Activated T-helper 1 cell treated with anti-CD3 and anti-CD28 coated beads, Interleukin-12 subunit alpha, Interleukin-12 subunit beta, Interleukin-2, Interleukin-4 antibody, amounts not matched to agents 30 ng/mL and 10 ng/mL and 1 ng/mL, durations not matched to agents 14 hours and 24 hours and 36 hours (primary cell): ENCODE results near the gene TOX2. TPM values are rescaled to one million over a fixed set of nuclear protein-coding genes. Genes with fewer than 3 reads are reported as not detected.

Experiments used
- DNase-seq: peaks from one replicate; pipeline ENCODE4 v3.0.0; 2021; ENCODE audit warnings: low spot score
- H3K27ac Mint-ChIP-seq: one replicate; pipeline ENCODE4 v1.8.0; 2021; ENCODE audit warnings: mild to moderate bottlenecking, mixed read lengths
- H3K27me3 Mint-ChIP-seq: one replicate; pipeline ENCODE4 v1.8.0; 2022; ENCODE audit warnings: mild to moderate bottlenecking, moderate library complexity, mixed read lengths; ENCODE audit not compliant: insufficient read depth
- H3K36me3 Mint-ChIP-seq: one replicate; pipeline ENCODE4 v1.8.0; 2021; ENCODE audit warnings: low read depth, mixed read lengths
- H3K4me1 Mint-ChIP-seq: one replicate; pipeline ENCODE4 v1.8.0; 2021; ENCODE audit warnings: low read depth, mixed read lengths
- H3K4me3 Mint-ChIP-seq: one replicate; pipeline ENCODE4 v1.8.0; 2021; ENCODE audit warnings: mild to moderate bottlenecking, moderate library complexity, mixed read lengths
- H3K9me3 Mint-ChIP-seq: one replicate; pipeline ENCODE4 v1.8.0; 2021; ENCODE audit warnings: mixed read lengths
- intact Hi-C: fragments of 100-400 bp; cut with micrococcal nuclease; formaldehyde crosslinking; loops from one replicate; pipeline ENCODE4 v1.15.1; 2024
- total RNA-seq: library from RNA; stranded (reverse); gene quantifications from 2 replicates; pipeline ENCODE4 v1.2.3, GENCODE V29; 2022

TOX2 gene
- total RNA-seq, 1 donor from 2014 or later: 4.0 TPM

GRCh38 chr20:44110816-44111568 lies 196.3 kb downstream of the TOX2 start:
- H3K4me3 Mint-ChIP-seq: no peak overlapping the region
- no peaks in the 10 kb centered on the region for H3K4me1 Mint-ChIP-seq
- H3K9me3 Mint-ChIP-seq: peaks cover 18% of the 10 kb centered on the region
- peaks cover 2% of the 10 kb centered on the region for H3K36me3 Mint-ChIP-seq
- H3K27me3 Mint-ChIP-seq: peaks cover 9% of the 10 kb centered on the region
- no peak for DNase-seq
- intact Hi-C loops: no loop called here
- H3K27ac Mint-ChIP-seq: no peak overlapping the region

DNA sequence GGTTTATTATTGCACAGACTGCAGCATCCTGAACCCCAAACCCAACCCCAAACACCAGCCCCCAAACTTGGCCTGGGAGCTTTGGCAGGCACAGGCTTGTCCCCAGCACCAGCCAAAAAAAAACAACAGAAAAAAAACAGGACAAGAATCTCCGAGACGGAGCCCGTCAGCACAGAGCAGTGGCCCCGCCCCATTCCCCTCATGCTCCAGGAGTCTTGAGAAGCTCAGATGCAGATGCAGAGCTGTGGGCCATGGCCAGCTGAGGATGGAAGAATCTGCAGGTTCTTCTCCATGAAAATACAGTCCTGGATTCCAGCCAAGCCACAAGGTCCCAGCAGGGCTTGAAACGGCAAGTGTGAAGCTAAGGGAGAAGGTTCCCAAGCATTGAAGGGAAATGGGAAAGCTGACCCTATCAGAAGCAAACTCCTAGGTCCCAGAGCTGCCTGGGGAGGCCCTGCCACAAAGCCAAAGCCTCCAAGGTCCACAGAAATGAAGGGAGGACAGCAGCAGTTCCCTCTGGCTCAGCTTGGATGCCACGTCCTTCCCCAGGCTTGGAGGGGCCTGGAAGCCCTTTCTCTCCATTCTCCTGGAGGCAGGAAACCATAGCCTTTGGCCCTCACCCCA lies 197.2 kb downstream of the TOX2 start:
- Mint-ChIP-seq H3K9me3 (peaks cover 15% of the 10 kb centered on the region), H3K36me3 (peaks cover 2% of the 10 kb centered on the region), H3K27me3 (peaks cover 15% of the 10 kb centered on the region), H3K27ac (no peak overlapping the region), H3K4me3 (no peak overlapping the region), H3K4me1 (peaks cover 6% of the 10 kb centered on the region)
- intact Hi-C loops: no loop called here
- no peak for DNase-seq

DNA sequence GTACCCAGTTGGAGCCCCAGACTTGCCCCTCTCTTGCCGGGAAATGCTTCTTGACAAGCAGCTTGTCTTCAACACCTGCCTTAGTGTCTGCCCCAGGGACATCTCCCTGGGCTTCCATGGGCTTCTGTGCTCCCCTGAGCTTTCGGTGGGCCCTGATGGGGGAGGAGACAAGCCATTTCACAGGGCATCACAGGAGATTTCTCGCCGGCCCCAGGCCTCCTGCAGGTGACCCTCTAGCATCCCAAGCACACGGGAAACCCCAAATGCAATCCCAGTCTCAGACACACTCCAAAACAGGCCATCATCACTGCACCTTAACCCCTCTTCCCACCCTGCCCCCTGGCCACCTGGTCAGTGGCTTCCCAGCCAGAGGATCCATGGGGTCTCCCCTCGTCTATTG lies 197.8 kb downstream of the TOX2 start:
- Mint-ChIP-seq H3K27ac (no peak overlapping the region), H3K36me3 (peaks cover 1% of the 10 kb centered on the region), H3K9me3 (peaks cover 9% of the 10 kb centered on the region), H3K27me3 (peaks cover 17% of the 10 kb centered on the region), H3K4me1 (peaks cover 6% of the 10 kb centered on the region), H3K4me3 (no peak overlapping the region)
- intact Hi-C loops: no loop called here
- DNase-seq: no peak

GRCh38 chr20:44112889-44113617 lies 198.4 kb downstream of the TOX2 start:
- H3K27me3 Mint-ChIP-seq: peaks cover 18% of the 10 kb centered on the region
- DNase-seq: no peak
- peaks cover 3% of the 10 kb centered on the region for H3K9me3 Mint-ChIP-seq
- intact Hi-C loops: no loop called here
- no peak overlapping the region for H3K4me3 Mint-ChIP-seq
- no peaks in the 10 kb centered on the region for H3K36me3 Mint-ChIP-seq
- H3K4me1 Mint-ChIP-seq: peaks cover 6% of the 10 kb centered on the region
- H3K27ac Mint-ChIP-seq: no peak overlapping the region

GRCh38 chr20:44113618-44114376 lies 199.1 kb downstream of the TOX2 start:
- H3K4me3 Mint-ChIP-seq: no peak overlapping the region
- no peak for DNase-seq
- H3K4me1 Mint-ChIP-seq: peaks cover 6% of the 10 kb centered on the region
- intact Hi-C loops: no loop called here
- H3K27me3 Mint-ChIP-seq: peaks cover 18% of the 10 kb centered on the region
- no peaks in the 10 kb centered on the region for H3K9me3 Mint-ChIP-seq
- no peaks in the 10 kb centered on the region for H3K36me3 Mint-ChIP-seq
- peak overlapping the region; percentile 2 for H3K27ac Mint-ChIP-seq

DNA sequence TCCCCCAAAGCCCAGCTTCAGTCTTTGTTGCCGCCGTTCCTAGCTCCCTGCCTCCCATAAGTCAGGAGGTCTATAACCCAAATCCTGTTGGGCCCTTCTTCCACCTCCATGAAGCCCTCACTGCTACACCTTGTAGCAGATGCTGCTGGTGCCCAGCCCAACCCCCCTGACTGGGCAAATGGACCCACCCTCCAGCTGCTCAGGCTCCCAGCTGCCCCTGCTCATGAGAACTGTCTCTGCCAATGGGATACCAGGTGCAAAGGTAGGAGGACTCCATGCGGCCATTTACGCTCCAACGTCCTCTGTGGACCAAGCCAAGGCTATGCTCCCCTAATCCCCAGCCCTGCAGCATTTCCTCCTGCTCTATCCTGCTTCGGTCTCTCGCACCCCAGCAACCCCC lies 200.5 kb downstream of the TOX2 start:
- no peak for DNase-seq
- no peak overlapping the region for H3K4me3 Mint-ChIP-seq
- H3K36me3 Mint-ChIP-seq: no peaks in the 10 kb centered on the region
- no peaks in the 10 kb centered on the region for H3K9me3 Mint-ChIP-seq
- no peak overlapping the region for H3K27ac Mint-ChIP-seq
- intact Hi-C loops: no loop called here
- peaks cover 6% of the 10 kb centered on the region for H3K4me1 Mint-ChIP-seq
- H3K27me3 Mint-ChIP-seq: peaks cover 20% of the 10 kb centered on the region

DNA sequence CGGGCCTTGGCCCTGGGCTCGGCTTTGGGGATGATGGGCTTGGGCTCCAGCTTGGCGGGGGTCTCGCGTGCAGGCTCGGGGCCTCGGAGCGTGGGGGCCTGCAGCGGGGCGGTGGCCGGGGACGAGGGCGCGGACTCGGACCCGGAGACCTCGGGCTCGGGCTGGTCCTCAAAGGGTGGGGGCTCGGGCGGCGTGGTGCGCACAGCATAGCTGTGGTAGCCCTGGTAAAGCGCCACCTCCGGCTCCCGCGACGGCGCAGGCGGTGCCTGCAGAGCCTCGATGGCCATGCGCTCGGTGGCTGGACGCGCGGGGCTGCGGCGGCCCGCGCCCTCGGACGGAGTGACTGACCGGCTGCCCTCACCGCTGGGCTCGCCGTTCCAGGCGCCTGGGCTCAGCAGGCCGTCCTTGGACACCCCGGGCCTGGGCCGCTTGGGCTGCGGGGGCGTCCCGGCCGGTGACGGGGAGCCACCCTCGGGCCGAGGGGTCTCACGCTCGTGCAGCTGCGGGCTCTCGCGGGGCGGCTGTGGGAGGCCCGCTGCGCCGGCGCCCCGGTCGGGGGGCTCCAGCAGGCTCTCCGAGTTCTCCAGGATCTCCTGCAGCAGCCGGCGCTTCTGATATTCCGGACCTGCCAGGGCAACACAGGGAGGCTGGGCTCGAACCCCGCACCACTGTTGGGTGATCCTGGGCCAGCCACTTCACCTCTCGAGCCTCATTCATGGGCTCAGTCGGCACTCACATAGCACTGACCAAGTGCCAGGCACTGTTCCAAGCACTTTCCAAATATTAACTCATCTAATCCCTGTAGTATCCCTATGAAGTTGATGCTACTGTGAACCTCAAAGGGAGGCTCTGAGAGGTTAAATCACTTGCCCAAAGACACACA lies 201.4 kb downstream of the TOX2 start:
- no peaks in the 10 kb centered on the region for H3K36me3 Mint-ChIP-seq
- no peaks in the 10 kb centered on the region for H3K9me3 Mint-ChIP-seq
- peaks cover 6% of the 10 kb centered on the region for H3K4me1 Mint-ChIP-seq
- peaks cover 24% of the 10 kb centered on the region for H3K27me3 Mint-ChIP-seq
- H3K27ac Mint-ChIP-seq: no peak overlapping the region
- DNase-seq: no peak
- no peak overlapping the region for H3K4me3 Mint-ChIP-seq
- intact Hi-C loops: loop anchor here (1.0 kb wide), 2 partner anchors 74 to 195 kb away; partner anchors contain the start of gene FITM2

GRCh38 chr20:44117296-44118184 lies 202.9 kb downstream of the TOX2 start:
- intact Hi-C loops: no loop called here
- peaks cover 31% of the 10 kb centered on the region for H3K27me3 Mint-ChIP-seq
- no peak for DNase-seq
- H3K36me3 Mint-ChIP-seq: no peaks in the 10 kb centered on the region
- H3K4me1 Mint-ChIP-seq: peaks cover 6% of the 10 kb centered on the region
- H3K9me3 Mint-ChIP-seq: no peaks in the 10 kb centered on the region
- H3K4me3 Mint-ChIP-seq: no peak overlapping the region
- H3K27ac Mint-ChIP-seq: no peak overlapping the region

- no peak overlapping the region for H3K4me3 Mint-ChIP-seq
- intact Hi-C loops: no loop called here
- peaks cover 6% of the 10 kb centered on the region for H3K4me1 Mint-ChIP-seq
- H3K27ac Mint-ChIP-seq: no peak overlapping the region
- H3K36me3 Mint-ChIP-seq: no peaks in the 10 kb centered on the region
- DNase-seq: no peak
- H3K9me3 Mint-ChIP-seq: no peaks in the 10 kb centered on the region
- H3K27me3 Mint-ChIP-seq: peaks cover 33% of the 10 kb centered on the region
Measured at GRCh38 chr20:44118185-44119033, 203.8 kb downstream of the TOX2 start.
